GM18499 (cell line): ENCODE results near the gene TRIM47.

Source experiments
- ATAC-seq: cut with Tn5 transposase; IDR thresholded peaks from one replicate; pipeline ENCODE4 v1.9.1; 2021; ENCODE audit warnings: moderate number of reproducible peaks; ENCODE audit not compliant: insufficient read depth, unreplicated experiment

The TRIM47 gene, protein sequence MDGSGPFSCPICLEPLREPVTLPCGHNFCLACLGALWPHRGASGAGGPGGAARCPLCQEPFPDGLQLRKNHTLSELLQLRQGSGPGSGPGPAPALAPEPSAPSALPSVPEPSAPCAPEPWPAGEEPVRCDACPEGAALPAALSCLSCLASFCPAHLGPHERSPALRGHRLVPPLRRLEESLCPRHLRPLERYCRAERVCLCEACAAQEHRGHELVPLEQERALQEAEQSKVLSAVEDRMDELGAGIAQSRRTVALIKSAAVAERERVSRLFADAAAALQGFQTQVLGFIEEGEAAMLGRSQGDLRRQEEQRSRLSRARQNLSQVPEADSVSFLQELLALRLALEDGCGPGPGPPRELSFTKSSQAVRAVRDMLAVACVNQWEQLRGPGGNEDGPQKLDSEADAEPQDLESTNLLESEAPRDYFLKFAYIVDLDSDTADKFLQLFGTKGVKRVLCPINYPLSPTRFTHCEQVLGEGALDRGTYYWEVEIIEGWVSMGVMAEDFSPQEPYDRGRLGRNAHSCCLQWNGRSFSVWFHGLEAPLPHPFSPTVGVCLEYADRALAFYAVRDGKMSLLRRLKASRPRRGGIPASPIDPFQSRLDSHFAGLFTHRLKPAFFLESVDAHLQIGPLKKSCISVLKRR

DNA sequence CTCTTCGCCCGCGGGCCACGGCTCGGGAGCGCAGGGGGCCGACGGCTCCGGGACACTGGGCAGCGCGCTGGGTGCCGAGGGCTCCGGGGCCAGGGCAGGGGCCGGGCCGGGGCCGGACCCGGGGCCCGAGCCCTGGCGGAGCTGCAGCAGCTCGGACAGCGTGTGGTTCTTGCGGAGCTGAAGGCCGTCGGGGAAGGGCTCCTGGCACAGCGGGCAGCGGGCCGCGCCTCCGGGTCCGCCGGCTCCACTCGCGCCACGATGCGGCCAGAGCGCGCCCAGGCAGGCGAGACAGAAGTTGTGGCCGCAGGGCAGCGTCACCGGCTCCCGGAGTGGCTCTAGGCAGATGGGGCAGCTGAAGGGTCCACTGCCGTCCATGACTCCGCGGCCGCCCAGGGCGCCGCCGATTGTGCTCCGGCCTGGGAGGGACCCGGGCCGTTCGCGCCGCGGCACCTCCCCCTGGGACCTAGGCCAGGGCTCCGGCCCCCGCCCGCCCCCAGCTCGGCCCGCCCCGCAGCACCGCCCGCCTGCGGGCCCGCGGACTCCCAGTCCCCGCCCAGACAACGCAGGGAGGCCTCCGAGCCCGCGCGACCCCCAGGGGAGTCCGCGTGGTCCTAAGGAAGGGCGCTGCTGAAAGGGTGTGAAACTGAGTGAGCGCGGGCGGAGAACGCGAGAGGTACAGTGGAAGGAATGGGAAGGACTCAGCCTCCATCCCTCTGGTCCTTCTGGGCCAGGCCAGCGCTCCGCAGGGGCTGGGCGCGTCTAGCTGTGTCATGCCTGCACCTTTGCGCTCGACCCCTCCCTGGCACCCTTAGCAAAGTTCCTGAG, at the start of gene TRIM47:
Gene TRIM47, minus strand, starts transcription at position 408 of the 825 bp plus-strand sequence. Its CDS starts 33 bp downstream, at position 375.
- ATAC-seq, result no peak

DNA sequence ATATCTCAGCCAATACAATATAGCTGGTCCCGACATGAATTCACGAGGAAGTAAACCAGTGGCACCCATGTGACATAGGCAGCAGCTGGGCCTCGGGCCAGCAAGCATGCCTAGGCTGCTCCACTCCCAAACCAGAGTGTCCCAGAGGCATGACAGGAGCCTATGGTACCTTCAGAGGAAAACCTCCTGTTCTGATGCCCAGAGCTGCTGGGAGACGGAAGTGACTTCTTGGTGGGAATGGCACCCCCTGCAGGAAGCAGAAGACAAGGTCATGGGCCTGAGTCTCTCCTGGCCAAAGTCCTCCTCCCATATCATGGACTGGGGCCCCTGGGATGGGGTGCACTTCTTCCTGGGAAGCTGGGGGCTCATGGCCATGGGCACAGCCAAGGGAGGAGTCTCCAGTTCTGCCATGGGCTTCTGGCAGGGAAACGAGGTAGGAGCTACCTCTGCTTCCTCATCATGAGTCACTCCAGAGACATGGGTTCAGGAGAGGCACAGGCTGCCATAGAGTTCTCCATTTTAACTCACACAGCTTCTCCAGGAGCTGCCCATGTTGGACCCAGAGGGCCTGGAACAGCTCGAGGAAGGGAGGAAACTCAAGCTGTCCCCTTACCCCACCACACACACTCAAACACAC, 49.0 kb upstream of the TRIM47 start:
- no peak for ATAC-seq

DNA sequence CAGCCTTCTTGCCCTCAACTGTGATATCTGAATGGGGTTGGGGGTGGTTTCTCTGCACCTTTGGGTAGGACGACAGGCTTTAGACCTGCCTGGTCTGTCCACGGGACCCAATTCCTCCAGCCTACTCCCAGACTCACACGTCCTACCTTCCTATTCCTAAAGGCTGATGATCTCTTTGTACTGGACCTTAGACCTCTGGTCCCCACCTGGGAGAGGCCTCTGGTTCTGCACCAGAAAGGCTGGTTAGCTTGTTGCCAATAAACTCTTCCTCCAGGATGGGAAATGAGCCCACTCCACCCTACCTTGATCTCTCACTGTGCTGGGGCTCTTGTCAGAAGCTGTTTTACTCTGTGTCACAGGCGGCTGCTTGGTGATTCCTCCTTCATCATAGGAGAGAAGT, 48.1 kb upstream of the TRIM47 start:
- no peak for ATAC-seq

DNA sequence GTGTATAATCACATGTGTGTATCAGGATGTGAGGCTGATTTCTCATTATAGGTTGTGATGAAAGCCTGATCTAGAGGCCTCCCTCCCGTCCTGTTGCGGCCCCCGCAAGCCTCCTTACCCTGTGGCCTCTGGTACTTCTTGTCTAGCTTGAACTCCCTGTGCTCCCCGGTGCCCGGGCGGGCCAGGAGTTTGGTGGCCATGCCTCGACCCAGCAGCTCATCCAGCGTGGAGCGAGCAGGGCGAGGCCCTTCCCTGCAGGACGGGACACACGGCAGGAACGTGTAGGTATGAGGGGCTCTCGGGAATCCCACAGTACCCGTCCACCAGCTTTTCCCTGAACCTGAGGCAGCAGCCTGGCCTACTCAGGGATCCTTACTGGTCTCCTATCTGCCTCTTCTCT, 47.5 kb upstream of the TRIM47 start:
- ATAC-seq, result no peak

DNA sequence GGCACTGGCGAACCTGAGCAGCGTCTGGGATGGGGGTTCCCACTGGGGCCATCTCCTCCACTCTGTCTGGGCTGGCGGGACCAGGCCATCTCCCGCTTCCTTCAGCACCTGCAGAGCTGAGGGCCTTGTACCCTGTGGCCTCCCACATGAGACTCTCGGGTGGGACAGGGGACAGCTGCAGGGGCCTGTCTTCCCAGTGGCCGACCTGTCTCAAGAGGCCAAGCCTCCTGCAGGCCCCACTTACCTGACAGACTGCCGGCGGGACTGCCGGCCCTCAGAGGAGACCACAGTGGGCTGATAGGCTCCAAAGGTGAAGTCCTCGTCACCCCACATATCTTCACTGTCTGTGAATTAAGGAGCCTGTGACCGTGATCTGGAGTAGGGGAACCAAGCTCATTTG, 46.7 kb upstream of the TRIM47 start:
- ATAC-seq, result no peak

DNA sequence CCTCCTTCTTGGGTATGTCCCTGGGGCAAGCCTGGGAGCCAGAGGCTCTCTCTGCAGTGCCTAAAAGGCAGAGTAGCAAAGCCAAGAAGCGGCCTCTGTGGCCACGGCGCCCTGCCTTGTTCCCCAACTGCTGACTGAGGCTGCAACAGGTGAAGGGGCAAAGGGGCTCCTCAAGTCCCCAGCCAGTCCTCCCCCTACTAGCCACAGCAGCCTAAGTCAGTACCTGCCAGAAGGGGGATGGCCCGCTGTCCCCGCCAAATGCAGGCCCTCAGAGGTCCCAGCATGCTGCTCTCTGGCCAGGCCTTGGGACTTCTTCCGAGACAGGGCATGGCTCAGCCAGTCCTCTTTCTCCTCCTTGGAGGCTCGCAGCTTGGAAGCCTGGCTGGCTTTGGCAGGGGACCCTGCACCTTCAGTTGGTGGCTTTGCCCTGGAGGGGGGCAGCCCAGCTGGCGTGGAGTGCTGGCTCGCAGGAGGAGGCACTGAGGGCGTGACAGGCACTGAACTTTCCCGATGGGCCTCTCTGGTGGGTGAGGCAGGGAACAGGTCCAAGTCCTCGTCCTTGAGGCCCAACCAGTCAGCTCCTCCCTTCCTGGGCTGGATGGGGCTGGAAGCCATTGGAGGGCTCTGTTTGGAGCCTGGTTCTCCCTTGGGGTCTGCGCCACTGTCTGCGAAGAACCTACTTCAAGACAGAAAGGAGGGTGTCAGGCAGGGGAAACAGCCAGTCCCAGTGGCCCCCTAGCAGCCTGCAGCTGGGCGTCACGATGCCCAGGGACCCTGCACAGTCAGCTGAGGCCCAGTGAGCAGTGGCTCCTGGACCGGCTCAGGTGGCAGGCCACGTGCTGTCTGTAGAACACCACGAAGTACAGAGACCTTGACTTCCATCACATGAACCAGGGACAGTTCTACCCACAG, 44.8 kb upstream of the TRIM47 start:
- no peak for ATAC-seq

DNA sequence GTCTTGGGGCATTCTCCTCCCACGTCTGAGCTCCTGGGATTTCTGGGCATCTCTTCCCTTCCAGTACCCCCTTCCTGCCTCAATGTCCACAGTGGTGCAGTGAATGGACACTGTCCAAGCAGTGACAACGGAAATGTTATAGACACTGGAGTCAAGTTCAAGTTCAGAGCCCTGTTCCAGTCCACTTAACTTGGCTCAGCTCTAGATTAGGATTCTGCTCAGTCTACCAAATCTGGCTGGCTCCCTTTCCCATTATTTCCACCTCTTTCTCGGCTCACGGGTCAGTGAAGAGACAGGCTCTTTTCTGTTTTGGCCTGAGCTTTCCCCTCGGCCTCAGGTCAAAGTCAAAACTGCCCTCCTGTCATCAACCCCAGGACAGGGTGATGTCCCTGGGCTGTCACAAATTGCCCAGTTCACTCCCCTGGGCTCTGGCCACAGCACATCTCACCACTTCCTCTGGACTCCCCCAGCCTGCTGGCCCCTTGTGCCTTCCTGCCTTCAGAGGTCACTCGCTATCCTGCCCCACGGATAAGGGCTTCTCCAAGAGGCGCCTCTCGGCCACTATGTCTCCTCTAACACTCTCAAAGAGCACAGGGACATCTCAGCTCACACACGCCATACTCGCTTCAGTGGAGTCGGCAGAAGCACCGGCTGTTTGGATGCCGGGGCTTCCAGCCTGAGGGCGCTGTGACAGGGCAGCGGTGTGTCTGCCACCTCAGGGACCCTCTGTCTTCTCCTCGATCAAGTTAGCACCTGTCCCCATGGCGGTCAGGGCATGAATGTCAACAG, 44.0 kb upstream of the TRIM47 start:
- no peak for ATAC-seq

DNA sequence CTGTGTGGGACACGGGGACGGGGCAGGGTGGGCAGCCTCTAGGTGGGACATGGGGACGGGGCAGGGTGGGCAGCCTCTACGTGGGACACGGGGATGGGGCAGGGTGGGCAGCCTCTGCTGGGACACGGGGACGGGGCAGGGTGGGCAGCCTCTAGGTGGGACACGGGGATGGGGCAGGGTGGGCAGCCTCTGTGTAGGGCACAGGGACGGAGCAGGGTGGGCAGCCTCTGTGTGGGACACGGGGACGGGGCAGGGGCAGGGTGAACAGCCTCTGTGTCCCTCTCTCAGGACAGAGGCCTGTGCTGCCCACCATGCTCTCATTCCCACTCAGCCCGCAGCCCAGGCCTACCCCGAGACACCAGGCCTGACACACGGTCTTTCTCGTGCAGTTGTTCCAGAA, 43.2 kb upstream of the TRIM47 start:
- no peak for ATAC-seq

DNA sequence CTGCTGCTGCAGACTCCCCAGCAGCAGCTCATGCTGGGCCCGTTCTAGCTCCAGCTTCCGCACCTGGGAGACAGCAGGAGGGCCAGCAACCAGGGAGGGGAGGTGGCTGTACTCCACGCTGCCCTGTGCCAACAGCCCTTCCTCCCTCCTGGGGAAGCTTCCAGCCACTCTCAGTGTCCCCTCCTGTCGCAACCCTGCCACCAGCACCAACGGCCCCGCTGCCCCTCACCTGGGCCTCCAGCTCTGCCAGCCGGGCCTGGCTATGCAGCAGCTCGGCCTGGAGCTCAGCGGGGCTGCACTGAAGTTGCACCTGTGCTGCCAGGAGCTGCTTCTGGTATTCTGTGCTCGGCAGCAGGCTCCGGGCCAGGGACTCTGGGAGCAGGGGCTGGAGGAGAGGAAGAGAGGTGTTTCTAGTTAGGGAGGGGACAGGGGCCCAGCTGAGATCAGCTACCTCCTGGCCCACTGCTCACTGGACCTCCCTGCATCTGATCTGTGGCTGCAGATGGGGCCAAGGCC, 41.7 kb upstream of the TRIM47 start:
- no peak for ATAC-seq

DNA sequence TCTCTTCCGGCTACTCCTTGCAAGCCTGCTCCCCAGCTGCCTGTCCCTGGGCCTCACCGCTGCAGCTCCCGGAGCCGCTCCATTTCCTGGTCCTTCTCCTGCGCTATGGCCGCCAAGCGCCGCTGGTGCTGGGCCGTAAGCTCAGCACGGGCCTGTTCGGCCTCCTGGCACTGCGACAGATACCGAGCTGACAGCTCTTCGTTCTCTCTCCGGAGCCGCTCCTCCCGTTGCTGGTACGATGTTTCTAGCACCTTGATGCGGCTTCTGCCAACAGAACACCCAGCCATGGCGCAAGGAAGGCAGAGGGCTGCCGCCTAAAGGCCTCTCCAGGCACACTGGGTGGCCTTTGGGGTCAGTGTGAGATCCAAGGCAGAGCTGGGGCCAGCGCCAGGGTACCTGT, 41.2 kb upstream of the TRIM47 start:
- no peak for ATAC-seq

DNA sequence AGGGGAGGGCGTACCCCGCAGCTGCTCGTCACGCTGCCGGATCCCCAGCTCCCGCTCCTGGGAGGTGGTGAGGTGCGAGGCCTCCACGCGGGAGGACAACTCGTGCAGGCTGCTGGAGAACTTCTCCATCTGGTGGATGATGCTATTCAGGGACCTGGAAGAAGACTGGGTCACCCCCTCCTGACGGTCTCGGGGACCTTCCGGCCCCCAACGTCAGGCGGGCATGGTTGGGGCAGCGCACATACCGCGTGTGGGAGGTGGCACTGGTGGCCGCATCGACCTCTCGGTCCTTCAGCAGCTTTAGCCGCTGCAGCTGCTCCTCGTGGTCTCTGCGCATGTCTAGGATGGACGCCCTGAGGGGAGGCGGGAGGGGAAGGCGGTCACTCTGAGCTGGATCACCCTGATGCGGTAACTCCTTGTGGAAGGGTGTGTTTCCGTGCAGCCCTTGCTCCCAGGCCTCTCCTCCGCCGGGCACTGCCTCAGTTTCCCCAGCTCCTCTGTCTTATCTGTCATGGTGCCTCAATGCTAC, 39.6 kb upstream of the TRIM47 start:
- no peak for ATAC-seq

DNA sequence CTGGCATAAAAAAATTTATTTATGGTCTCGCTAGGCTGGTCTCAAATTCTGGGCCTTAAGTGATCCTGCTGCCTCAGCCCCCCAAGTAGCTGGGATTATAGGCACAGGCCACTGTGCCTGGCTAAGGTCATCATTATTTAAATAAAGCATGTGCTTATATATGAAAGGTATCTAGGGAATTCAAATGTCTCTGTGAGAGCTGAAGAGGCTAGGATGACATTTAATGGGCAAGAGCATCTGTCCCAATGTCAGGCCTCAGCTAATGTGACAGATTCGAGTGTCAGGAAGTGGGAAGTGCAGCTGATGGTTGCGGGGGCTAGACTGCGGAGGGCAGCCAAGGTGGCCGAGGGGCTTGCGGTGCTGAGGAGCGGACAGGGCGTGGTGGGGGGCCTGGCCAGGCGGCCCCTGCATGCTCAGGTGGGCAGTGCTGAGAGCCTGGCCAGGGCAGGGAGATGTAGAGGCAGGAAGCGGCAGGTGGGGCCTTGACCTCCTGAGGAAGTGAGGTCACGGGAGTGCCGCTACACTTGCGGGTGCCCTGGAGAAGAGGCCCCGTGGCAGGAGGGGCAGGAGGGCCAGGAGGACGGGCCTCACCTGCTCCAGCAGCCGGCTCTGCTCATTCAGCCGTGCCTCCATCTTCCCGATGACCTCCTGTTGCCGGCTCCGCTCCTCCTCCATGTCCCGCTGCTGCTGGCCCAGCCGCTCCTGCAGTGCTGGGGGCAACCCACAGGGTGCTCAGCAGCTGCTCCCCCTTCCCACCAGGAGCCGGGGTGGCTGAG, 38.9 kb upstream of the TRIM47 start:
- ATAC-seq, result no peak

DNA sequence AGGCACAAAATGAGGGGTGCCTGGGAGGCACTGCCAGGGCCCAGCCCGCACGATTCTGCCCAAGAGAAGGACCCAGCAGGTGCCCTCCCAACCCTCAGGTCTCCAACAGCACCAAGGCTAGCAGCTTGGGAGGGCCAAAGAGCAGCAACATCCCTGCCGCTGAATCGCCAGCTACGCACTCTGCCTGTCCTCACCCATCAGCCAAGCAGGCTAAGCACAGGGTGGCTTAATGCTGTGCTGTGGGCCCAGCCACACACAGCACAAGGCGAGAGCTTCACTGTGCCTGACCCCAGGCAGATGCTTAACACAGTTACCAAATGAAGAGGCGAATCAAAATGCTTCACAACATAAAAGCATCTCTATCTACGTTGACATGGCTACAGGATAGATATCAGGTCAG, 36.9 kb upstream of the TRIM47 start:
- no peak for ATAC-seq

DNA sequence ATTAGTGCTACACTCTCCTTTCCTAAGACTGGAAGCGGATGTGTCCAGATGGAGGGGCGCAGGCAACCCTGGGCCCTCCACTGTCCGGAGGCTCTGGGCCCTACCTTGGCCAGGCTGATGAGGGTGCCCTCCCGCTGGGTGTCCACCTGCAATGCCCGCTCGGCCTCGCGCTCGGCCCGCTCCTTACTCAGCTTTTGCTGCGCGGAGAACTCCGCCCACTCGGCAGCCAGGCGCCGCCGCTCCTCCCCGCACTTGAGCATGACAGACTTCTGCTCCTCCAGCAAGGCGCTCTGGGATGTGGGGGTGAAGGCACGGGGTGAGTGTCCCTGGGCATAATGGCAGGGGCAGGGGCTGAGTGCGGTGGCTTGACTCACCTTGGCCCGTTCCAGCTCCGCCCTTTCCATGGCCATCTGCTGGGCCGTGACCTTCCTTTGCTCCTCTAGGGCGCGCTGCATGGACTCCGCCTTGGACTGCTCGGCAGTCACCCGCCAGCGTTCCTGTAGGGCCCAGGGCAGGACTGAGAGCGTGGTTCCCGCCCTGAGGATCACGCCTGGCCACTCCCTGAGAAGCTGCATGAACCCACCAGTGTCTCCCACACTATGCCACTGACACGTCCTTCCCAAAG, 36.4 kb upstream of the TRIM47 start:
- no peak for ATAC-seq

DNA sequence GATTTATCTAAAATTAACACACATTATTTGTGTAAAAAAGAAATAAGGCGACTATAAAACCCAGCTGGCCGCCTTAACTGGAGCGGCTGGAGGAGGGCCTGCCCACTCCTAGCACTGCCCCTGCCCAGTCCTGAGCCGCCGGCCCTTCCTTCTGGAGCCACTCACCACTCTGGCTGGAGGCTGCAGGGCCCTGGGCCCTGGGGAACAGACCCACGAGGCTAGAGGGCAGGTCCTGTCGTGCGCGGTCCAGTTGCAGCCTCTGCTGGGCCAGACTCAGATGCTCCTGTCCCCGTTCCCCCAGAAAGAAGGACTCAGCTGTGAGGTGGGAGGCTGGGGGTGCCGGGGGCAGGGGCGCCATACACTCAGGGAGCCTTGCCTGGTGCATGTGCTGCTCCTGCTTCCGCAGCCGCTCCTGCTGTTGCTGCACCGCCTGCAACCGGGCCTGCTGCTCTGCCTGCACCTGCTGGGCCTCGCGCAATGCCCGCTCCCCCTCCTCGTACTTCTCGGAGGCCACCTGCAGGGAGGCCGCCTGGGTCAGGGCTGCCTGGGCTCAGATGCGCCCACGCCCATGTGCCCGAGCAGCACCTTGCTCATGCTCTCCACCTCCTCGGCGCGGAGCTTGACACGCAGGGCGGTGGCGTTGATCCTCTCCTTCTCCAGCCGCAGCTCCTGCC, 35.3 kb upstream of the TRIM47 start:
- ATAC-seq, result no peak

DNA sequence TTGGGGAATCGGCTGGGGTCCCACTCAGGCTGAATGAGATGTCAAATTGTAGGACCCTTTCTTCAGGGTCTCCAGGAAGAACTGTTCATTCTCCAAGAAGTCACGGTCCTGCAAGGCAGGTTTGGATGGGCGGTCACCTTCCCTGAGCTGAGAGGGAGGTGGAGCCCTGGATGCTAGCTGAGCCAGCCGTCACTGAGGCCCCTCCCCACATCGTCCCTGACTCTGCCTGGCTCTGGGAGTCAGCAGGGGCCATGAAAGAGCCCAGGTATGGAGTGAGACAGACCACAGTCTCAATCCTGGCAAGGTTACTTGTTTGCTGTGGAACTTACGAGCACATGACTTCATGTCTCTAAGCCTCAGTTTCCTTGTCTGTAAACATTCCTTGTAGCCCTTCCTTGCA, 32.3 kb upstream of the TRIM47 start:
- no peak for ATAC-seq

DNA sequence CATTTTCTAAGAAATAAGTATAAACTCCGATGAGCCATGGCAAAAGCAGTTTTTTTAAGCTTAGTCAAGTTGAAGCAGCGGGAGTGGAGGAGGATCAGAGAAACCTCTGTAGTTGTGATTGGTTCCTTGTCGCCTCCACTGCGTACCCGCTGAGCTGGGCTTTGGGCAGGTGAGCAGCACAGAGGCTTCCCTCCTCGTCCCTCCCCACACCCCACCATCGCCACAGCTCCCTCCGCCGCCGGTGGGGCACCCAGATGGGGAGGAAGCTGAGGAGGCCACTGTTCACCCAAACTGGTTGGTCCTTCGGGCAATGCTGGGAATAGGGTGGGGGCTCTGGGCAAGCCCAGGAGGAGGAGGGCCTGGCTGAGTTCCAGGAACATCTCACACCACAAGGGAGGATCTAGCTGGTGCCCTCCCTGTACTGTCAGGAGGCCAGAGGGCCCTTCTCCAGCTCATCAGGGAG, 31.5 kb upstream of the TRIM47 start:
- ATAC-seq, result no peak
